ENCODE data around the gene POP7.
"Not testable (repeated sequence)": the region's sequence is repeated elsewhere in the genome, so short reads cannot be mapped to it uniquely, and the experiment has no call there.

GRCh38 chr7:100701089-100701488, 4.8 kb upstream of the POP7 start:
- TF ChIP-seq EZH2 (IDR thresholded peaks at IDR 0.05; ENCODE audit: low read length, unreplicated experiment); CTCF (conservative IDR thresholded peaks at IDR 0.05; ENCODE audit: low read depth, low read length): not testable (repeated sequence)
